Pancreas (tissue), 10 donors: ENCODE data around the gene PSRC1. TPM values are rescaled to one million over a fixed set of nuclear protein-coding genes. Genes with fewer than 3 reads are reported as not detected.
A peak's percentile ranks its signal among the peaks of the same experiment; 100 is the strongest.

Experiments used
- ATAC-seq, 4 donors: fragments of 200-7000 bp; cut with Tn5 transposase; one replicate each; pipeline versions ENCODE4 v1.8.0 to v1.9.1; 2020; ENCODE audit warnings: mild to moderate bottlenecking in 4 of 4, moderate library complexity in 4 of 4
- DNase-seq, 6 donors: peaks; one replicate each; pipeline ENCODE4 v3.0.0-alpha.2; 2020
- FAIRE-seq: peaks from 2 replicates; lab custom pipeline; 2012; peaks lifted over from hg19 to GRCh38; lab: Jason Lieb, UNC
- H3K27ac ChIP-seq, 4 donors: fragments of 200-600 bp; sonication (generic); 1 replicate in 3 of 4; 2 replicates in 1 of 4; pipeline versions ENCODE4 v1.5.0 to v1.8.0; 2020
- H3K27me3 ChIP-seq, 4 donors: fragments of 200-600 bp; one replicate each; pipeline ENCODE4 v1.8.0; 2021
- H3K36me3 ChIP-seq, 3 donors: fragments of 200-600 bp; sonication (generic) in 1 of 3; one replicate each; pipeline versions ENCODE4 v1.5.0 to v1.8.0; 2020 to 2021
- H3K4me1 ChIP-seq, 3 donors: fragments of 200-600 bp; one replicate each; pipeline ENCODE4 v1.8.0; 2021
- H3K4me3 ChIP-seq, 4 donors: fragments of 200-600 bp; sonication (generic) in 2 of 4; one replicate each; pipeline versions ENCODE4 v1.5.0 to v1.8.0; 2020 to 2021
- H3K9me3 ChIP-seq, 4 donors: fragments of 200-600 bp; one replicate each; pipeline ENCODE4 v1.8.0; 2021
- CTCF ChIP-seq, 4 donors: fragments of 200-600 bp; sonication (generic) in 3 of 4; IDR thresholded peaks; one replicate each; pipeline versions ENCODE4 v1.5.0 to v1.8.0; 2021; ENCODE audit warnings: antibody characterized with exemption in 4 of 4
- WGBS, 2 donors: extraction: QIAGEN DNeasy Blood & Tissue Kit; methylation state at CpG; one replicate each; pipeline ENCODE4 v1.1.7; 2013; 5-methylcytosine and 5-hydroxymethylcytosine counted together
- intact Hi-C, 3 donors: fragments of 100-400 bp; cut with DNase I; formaldehyde crosslinking; loops; one replicate each; pipeline versions ENCODE4 v1.11.1 to v1.14.2; 2022
- polyA plus RNA-seq, 2 donors: library from polyadenylated mRNA; stranded (reverse); fragments of 200-250 nt; gene quantifications; one replicate each; pipeline ENCODE4 v1.2.3, GENCODE V29; 2013
- total RNA-seq, 6 donors: library from RNA; stranded (reverse); fragmentation: NEBNext Ultra II Directional in 4 of 6; extraction: Animal tissue kit (Norgen Biotek cat#: 25700) in 4 of 6; gene quantifications; one replicate each; pipeline versions ENCODE4 v1.2.1 to v1.2.4, GENCODE V29; 2021 to 2023
- donor health status: healthy with polysubstance abuse.
- donor health status: DM: no; HTN: no; CAD: no; lungs with moderate emphysema.
- donor health status: DM: no; HTN: no; CAD: no.
- donor health status: control.
- donor health status: control.
- donor health status: Bipolar disorder and iron deficiency.
- donor health status: DM: yes; HTN: yes; CAD: no.
- donor health status: DM: no; HTN: no; CAD: no.
- donor health status: DM: no; HTN: no; CAD: no.
- donor health status: DM: yes; HTN: yes; CAD: no.

PSRC1 gene
- total RNA-seq (1 to 10 TPM in 2 of 6 donors, under 1 TPM in 4; 0.08 to 3.0 (median 0.78) TPM), polyA plus RNA-seq (1 to 10 TPM; 2.2 to 5.4 TPM)

- DNase-seq, result peak; percentile 93 to 98 (median 96)
- H3K27ac ChIP-seq, result peak within 1 kb of the TSS; percentile 61 to 91 (median 74)
- peaks cover 0 to 5% (median 0%) of the 10 kb centered on the region in 3 donors for H3K4me1 ChIP-seq
- no peaks in the 10 kb centered on the region for H3K36me3 ChIP-seq
- peak within 1 kb of the TSS; percentile 33 to 70 (median 48) for H3K4me3 ChIP-seq
- H3K9me3 ChIP-seq, result no peaks in the 10 kb centered on the region
- H3K27me3 ChIP-seq, result no peaks in the 10 kb centered on the region
- WGBS, 2 donors, result 1% methylated on average over 51 to 56 of the region's 56 CpGs
- intact Hi-C loops, result no loop called here
- ATAC-seq, result peak; percentile 99 to 100 (median 100)
- FAIRE-seq, result no peak
- peak in 2 of 4 donors; percentile 12 to 26 for TF ChIP-seq CTCF (IDR thresholded peaks at IDR 0.05)
Measured at GRCh38 chr1:109282952-109283747, at the start of gene PSRC1. PSRC1 (minus strand) TSS chr1:109283145.

DNA sequence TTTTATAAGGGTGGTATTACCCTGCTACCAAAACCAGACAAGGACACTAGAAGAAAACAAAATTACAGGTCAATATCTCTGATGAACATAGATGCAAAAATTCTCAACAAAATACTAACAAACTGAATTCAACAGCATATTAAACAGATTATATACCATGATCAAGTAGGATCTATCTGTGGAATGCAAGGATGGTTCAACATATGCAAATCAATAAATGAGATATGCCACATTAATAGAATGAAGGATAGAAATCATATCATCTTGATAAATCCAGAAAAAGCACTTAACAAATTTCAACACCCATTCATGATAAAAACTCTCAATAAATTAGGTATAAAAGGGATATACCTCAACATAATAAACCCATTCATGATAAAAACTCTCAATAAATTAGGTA is 48.2 kb upstream of the PSRC1 start:
- no peaks in the 10 kb centered on the region for H3K27me3 ChIP-seq
- H3K4me3 ChIP-seq, result no peak overlapping the region
- no peak overlapping the region for H3K27ac ChIP-seq
- ATAC-seq (no peak), DNase-seq (no peak), FAIRE-seq (peak; percentile 32)
- no peak for TF ChIP-seq CTCF (IDR thresholded peaks at IDR 0.05)
- no peaks in the 10 kb centered on the region for H3K4me1 ChIP-seq
- no peaks in the 10 kb centered on the region for H3K9me3 ChIP-seq
- intact Hi-C loops, result no loop called here
- H3K36me3 ChIP-seq, result peaks cover 0 to 32% (median 10%) of the 10 kb centered on the region in 3 donors

GRCh38 chr1:109327285-109327684 is 44.3 kb upstream of the PSRC1 start:
- Histone ChIP-seq H3K9me3 (no peaks in the 10 kb centered on the region), H3K4me1 (no peaks in the 10 kb centered on the region), H3K27me3 (no peaks in the 10 kb centered on the region), H3K4me3 (no peak overlapping the region), H3K27ac (no peak overlapping the region), H3K36me3 (peaks cover 0 to 16% (median 7%) of the 10 kb centered on the region in 3 donors)
- DNase-seq (no peak), ATAC-seq (no peak), FAIRE-seq (no peak)
- TF ChIP-seq CTCF (IDR thresholded peaks at IDR 0.05), result no peak
- WGBS, 2 donors, result 88 to 95% methylated on average over 5 of the region's 5 CpGs
- intact Hi-C loops, result no loop called here

- DNase-seq (no peak), ATAC-seq (no peak), FAIRE-seq (no peak)
- 93 to 94% methylated on average over 6 of the region's 6 CpGs for WGBS, 2 donors
- no peaks in the 10 kb centered on the region for H3K27me3 ChIP-seq
- H3K4me1 ChIP-seq, result no peaks in the 10 kb centered on the region
- H3K4me3 ChIP-seq, result no peak overlapping the region
- no peaks in the 10 kb centered on the region for H3K9me3 ChIP-seq
- peaks cover 0 to 30% (median 3%) of the 10 kb centered on the region in 3 donors for H3K36me3 ChIP-seq
- intact Hi-C loops, result no loop called here
- H3K27ac ChIP-seq, result no peak overlapping the region
- no peak for TF ChIP-seq CTCF (IDR thresholded peaks at IDR 0.05)
Measured at GRCh38 chr1:109322974-109323373, 40.0 kb upstream of the PSRC1 start.

DNA sequence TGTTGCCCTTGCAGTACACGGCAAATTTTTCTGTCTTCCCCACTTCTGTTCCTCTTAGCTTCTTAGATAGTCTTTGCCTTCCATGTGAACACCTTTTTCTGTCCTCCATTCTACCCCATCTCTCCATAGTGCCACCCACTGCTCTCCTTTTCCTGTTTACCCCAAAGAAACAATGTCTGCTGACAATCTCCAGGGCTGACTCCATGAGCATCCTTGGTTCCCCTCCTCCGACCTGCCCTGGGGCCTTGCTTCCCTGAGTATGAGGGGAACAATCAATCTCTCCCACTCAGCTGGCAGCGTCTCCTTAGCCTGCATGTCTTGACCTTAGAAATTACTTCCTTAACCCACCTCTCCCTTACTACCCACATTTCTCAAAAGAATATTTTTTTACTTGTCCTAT is 36.2 kb upstream of the PSRC1 start:
- Histone ChIP-seq H3K27me3 (no peaks in the 10 kb centered on the region), H3K9me3 (no peaks in the 10 kb centered on the region), H3K4me1 (no peaks in the 10 kb centered on the region), H3K27ac (no peak overlapping the region), H3K4me3 (no peak overlapping the region), H3K36me3 (peaks cover 0 to 24% (median 0%) of the 10 kb centered on the region in 3 donors)
- intact Hi-C loops, result no loop called here
- FAIRE-seq (no peak), ATAC-seq (no peak), DNase-seq (no peak)
- 90 to 97% methylated on average over 3 of the region's 3 CpGs for WGBS, 2 donors
- no peak for TF ChIP-seq CTCF (IDR thresholded peaks at IDR 0.05)
